Measurements from ENCODE around the gene CSPG4. TPM values are rescaled to one million over a fixed set of nuclear protein-coding genes. Genes with fewer than 3 reads are reported as not detected.

CSPG4 gene
- total and polyA plus RNA-seq, 2 donors (not counting 3 experiments of a cell fraction or from before 2014, with no cell fraction given): not detected

GRCh38 chr15:75662823-75663519, 49.7 kb downstream of the CSPG4 start:
- POLR2A ChIA-PET: no interaction called here
- Histone ChIP-seq H3K4me2 (ENCODE audit: insufficient read depth, low read length) (no peak overlapping the region), H3K9ac (replicated peaks; ENCODE audit: extremely low read depth, insufficient read depth, low read length) (no peak overlapping the region), H3K36me3 (ENCODE audit: control insufficient read depth in 2 of 2, extremely low read depth in 1 of 2, insufficient read depth in 2 of 2, low read length in 2 of 2) (peaks cover 0 to 4% of the 10 kb centered on the region in 2 experiments), H3K9me1 (replicated peaks; ENCODE audit: control insufficient read depth, extremely low read depth, insufficient read depth, low read length) (no peaks in the 10 kb centered on the region), H3K27ac (ENCODE audit: insufficient read depth, low read depth, low read length) (no peak overlapping the region), H3K79me2 (ENCODE audit: control insufficient read depth, insufficient read depth, low read length) (no peaks in the 10 kb centered on the region), H3K4me1 (ENCODE audit: control insufficient read depth, extremely low read depth, insufficient read depth, low read length) (peaks cover 15% of the 10 kb centered on the region), H3K4me3 (replicated peaks in 1 of 3; ENCODE audit: insufficient read depth in 1 of 3, low read depth in 1 of 3, low read length in 3 of 3) (no peak overlapping the region), H3K27me3 (ENCODE audit: control insufficient read depth in 2 of 2, insufficient read depth in 2 of 2, low read length in 2 of 2) (no peaks in the 10 kb centered on the region), H2AFZ (ENCODE audit: low read depth, low read length) (no peak overlapping the region), H3K9me3 (replicated peaks; ENCODE audit: control insufficient read depth, insufficient read depth, low read length) (no peaks in the 10 kb centered on the region), H4K20me1 (replicated peaks; ENCODE audit: control insufficient read depth, extremely low read depth, insufficient read depth, low read length) (no peaks in the 10 kb centered on the region)
- dilution Hi-C loops (cut with MboI; ENCODE audit: extremely low pct_ligation_motif_present, low sequenced_read_pairs) (no loop called here), intact Hi-C loops (cut with micrococcal nuclease) (no loop called here)
- TF ChIP-seq GATA2 (IDR thresholded peaks at IDR 0.05; ENCODE audit: insufficient read depth, insufficient read length, low read depth, low read length) (no peak), EZH2 (IDR thresholded peaks at IDR 0.05; ENCODE audit: borderline replicate concordance, low read depth, low read length, severe bottlenecking) (no peak), POLR2AphosphoS5 (IDR thresholded peaks at IDR 0.05; ENCODE audit: insufficient read depth, low read depth, low read length) (no peak), MYC (IDR thresholded peaks at IDR 0.05; ENCODE audit: low read depth, low read length) (no peak), CTCF (IDR thresholded peaks at IDR 0.05; ENCODE audit: extremely low read depth in 1 of 2, insufficient read depth in 1 of 2, low read depth in 1 of 2, low read length in 2 of 2) (no peak), MAX (IDR thresholded peaks at IDR 0.05; ENCODE audit: insufficient read depth, insufficient read length) (no peak), JUN (IDR thresholded peaks at IDR 0.05; ENCODE audit: borderline replicate concordance, insufficient read depth, insufficient read length, low read depth) (no peak), FOS (IDR thresholded peaks at IDR 0.05; ENCODE audit: borderline replicate concordance, insufficient read depth, low read length) (no peak), POLR2A (IDR thresholded peaks at IDR 0.05; ENCODE audit: low read depth, low read length) (no peak)
- no peak for FAIRE-seq
- BruUV-seq (replicated peaks): no TSS peak
- CTCF ChIA-PET: no interaction called here
- DNase-seq (ENCODE audit: low read depth, low spot score): no peak
